Gastrocnemius medialis (tissue), 4 donors: Measurements from ENCODE around the gene SPATA16.

Experiments
- CTCF ChIP-seq, 5 experiments: fragments of 450-650 bp in 3 of 5; fragments of 200-600 bp in 2 of 5; sonication (generic) in 2 of 5; IDR thresholded peaks in 4 of 5; conservative IDR thresholded peaks in 1 of 5; 1 replicate in 4 of 5; 2 replicates in 1 of 5; pipeline ENCODE4 v1.5.1; 2016 to 2019; ENCODE audit warnings: antibody characterized with exemption in 5 of 5, mild to moderate bottlenecking in 3 of 5, moderate library complexity in 3 of 5
- POLR2A ChIP-seq, 2 donors: fragments of 450-650 bp; IDR thresholded peaks; one replicate each; pipeline ENCODE4 v1.6.1; 2017; ENCODE audit warnings: antibody characterized with exemption in 2 of 2, mild to moderate bottlenecking in 2 of 2, moderate library complexity in 2 of 2

GRCh38 chr3:173004681-173005080 lies 136.4 kb downstream of the SPATA16 start:
- TF ChIP-seq CTCF (IDR thresholded peaks at IDR 0.05 in 4 of 5, conservative IDR thresholded peaks at IDR 0.05 in 1 of 5), result no peak
- TF ChIP-seq POLR2A (IDR thresholded peaks at IDR 0.05), result no peak
